DND-41 (cell line): ENCODE measurements around the gene ZNRF2.
"Not testable (repeated sequence)": the region's sequence is repeated elsewhere in the genome, so short reads cannot be mapped to it uniquely, and the experiment has no call there.

Experiments used
- EZH2 ChIP-seq: IDR thresholded peaks from 3 replicates; pipeline ENCODE4 v1.6.1; 2012; ENCODE audit warnings: borderline replicate concordance, low read depth, mild to moderate bottlenecking, moderate library complexity, low read length, inconsistent platforms; ENCODE audit not compliant: severe bottlenecking
- TF ChIP-seq, protein P1 (sequence below): IDR thresholded peaks from 2 replicates; pipeline ENCODE4 v1.5.1; 2012; ENCODE audit warnings: borderline replicate concordance, low read length, moderate library complexity, mild to moderate bottlenecking; ENCODE audit not compliant: poor library complexity, severe bottlenecking; ENCODE audit errors: extremely low read depth

GRCh38 chr7:30265189-30265588 is 19.2 kb upstream of the ZNRF2 start:
- TF ChIP-seq EZH2 = not testable (repeated sequence)
- TF ChIP-seq, protein P1, sequence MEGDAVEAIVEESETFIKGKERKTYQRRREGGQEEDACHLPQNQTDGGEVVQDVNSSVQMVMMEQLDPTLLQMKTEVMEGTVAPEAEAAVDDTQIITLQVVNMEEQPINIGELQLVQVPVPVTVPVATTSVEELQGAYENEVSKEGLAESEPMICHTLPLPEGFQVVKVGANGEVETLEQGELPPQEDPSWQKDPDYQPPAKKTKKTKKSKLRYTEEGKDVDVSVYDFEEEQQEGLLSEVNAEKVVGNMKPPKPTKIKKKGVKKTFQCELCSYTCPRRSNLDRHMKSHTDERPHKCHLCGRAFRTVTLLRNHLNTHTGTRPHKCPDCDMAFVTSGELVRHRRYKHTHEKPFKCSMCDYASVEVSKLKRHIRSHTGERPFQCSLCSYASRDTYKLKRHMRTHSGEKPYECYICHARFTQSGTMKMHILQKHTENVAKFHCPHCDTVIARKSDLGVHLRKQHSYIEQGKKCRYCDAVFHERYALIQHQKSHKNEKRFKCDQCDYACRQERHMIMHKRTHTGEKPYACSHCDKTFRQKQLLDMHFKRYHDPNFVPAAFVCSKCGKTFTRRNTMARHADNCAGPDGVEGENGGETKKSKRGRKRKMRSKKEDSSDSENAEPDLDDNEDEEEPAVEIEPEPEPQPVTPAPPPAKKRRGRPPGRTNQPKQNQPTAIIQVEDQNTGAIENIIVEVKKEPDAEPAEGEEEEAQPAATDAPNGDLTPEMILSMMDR = not testable (repeated sequence)
